Neural cell (in vitro differentiated cells): ENCODE data around the gene ESR2. TPM values are rescaled to one million over a fixed set of nuclear protein-coding genes. Genes with fewer than 3 reads are reported as not detected.

Experiments
- H2AFZ ChIP-seq: fragments of 200-600, 300-800 bp; sonication (generic), shearing (Covaris generic); 2 replicates; pipeline ENCODE4 v1.6.0; 2014; ENCODE audit warnings: low read depth, mild to moderate bottlenecking, antibody characterized with exemption, low read length, moderate library complexity
- H3F3A ChIP-seq: fragments of 200-600 bp; shearing (Covaris generic); 2 replicates; pipeline ENCODE4 v1.6.1; 2016; ENCODE audit warnings: mild to moderate bottlenecking, moderate library complexity, mixed read lengths, antibody characterized with exemption, low read length; ENCODE audit not compliant: insufficient read depth, poor library complexity, severe bottlenecking
- H3K27ac ChIP-seq: fragments of 200-600, 300-800 bp; sonication (generic), shearing (Covaris generic); 2 replicates; pipeline ENCODE4 v1.5.1; 2014; ENCODE audit warnings: mild to moderate bottlenecking, low read length, moderate library complexity
- H3K27me3 ChIP-seq: fragments of 300-800, 200-600 bp; sonication (generic), shearing (Covaris generic); 2 replicates; pipeline ENCODE4 v1.6.0; 2014; ENCODE audit warnings: mild to moderate bottlenecking, low read depth, low read length, moderate library complexity; ENCODE audit not compliant: insufficient read depth
- H3K36me3 ChIP-seq: fragments of 300-800, 200-600 bp; sonication (generic), shearing (Covaris generic); 2 replicates; pipeline ENCODE4 v1.5.1; 2014; ENCODE audit warnings: mild to moderate bottlenecking, antibody characterized with exemption, low read length, moderate library complexity; ENCODE audit not compliant: insufficient read depth
- H3K4me2 ChIP-seq: fragments of 300-800, 200-600 bp; sonication (generic), shearing (Covaris generic); 2 replicates; pipeline ENCODE4 v1.6.0; 2014; ENCODE audit warnings: mild to moderate bottlenecking, low read length
- H3K4me3 ChIP-seq: fragments of 300-800, 200-600 bp; sonication (generic), shearing (Covaris generic); 2 replicates; pipeline ENCODE4 v1.5.1; 2014; ENCODE audit warnings: mild to moderate bottlenecking, low read length, moderate library complexity
- H3K79me2 ChIP-seq: fragments of 200-600 bp; shearing (Covaris generic); replicated peaks from 2 replicates; pipeline ENCODE4 v1.6.0; 2014; ENCODE audit warnings: mild to moderate bottlenecking, low read length, moderate library complexity; ENCODE audit not compliant: insufficient read depth
- H3K9ac ChIP-seq: fragments of 300-800, 200-600 bp; sonication (generic), shearing (Covaris generic); 2 replicates; pipeline ENCODE4 v1.6.1; 2016; ENCODE audit warnings: mild to moderate bottlenecking, low read length, mixed read lengths
- H3K9me2 ChIP-seq: fragments of 200-600 bp; shearing (Covaris generic); 2 replicates; pipeline ENCODE4 v1.6.1; 2016; ENCODE audit warnings: mild to moderate bottlenecking, low read length, mixed read lengths; ENCODE audit not compliant: insufficient read depth
- H3K9me3 ChIP-seq: fragments of 200-600, 300-800 bp; sonication (generic), shearing (Covaris generic); 2 replicates; pipeline ENCODE4 v1.6.1; 2016; ENCODE audit warnings: mild to moderate bottlenecking, mixed run types, low read length, moderate library complexity, mixed read lengths
- H4K20me1 ChIP-seq: fragments of 200-600 bp; shearing (Covaris generic); 2 replicates; pipeline ENCODE4 v1.6.1; 2016; ENCODE audit warnings: mild to moderate bottlenecking, mixed run types; ENCODE audit not compliant: insufficient read depth
- EP300 ChIP-seq: fragments of 450-650 bp; conservative IDR thresholded peaks from 2 replicates; pipeline ENCODE4 v1.6.1; 2014; ENCODE audit warnings: antibody characterized with exemption, mild to moderate bottlenecking, moderate library complexity; ENCODE audit not compliant: poor library complexity, severe bottlenecking
- EZH2 ChIP-seq: fragments of 200-600, 300-800 bp; shearing (Covaris generic), sonication (generic); IDR thresholded peaks from 2 replicates; pipeline ENCODE4 v1.6.1; 2014; ENCODE audit warnings: antibody characterized with exemption, low read length, borderline replicate concordance, mild to moderate bottlenecking; ENCODE audit not compliant: insufficient read depth, poor library complexity, severe bottlenecking
- POLR2AphosphoS5 ChIP-seq: IDR thresholded peaks from 2 replicates; pipeline ENCODE4 v1.6.1; 2012
- RAD21 ChIP-seq: fragments of 450-650 bp; conservative IDR thresholded peaks from 2 replicates; pipeline ENCODE4 v1.6.1; 2014; ENCODE audit warnings: antibody characterized with exemption, mild to moderate bottlenecking, moderate library complexity
- SMC3 ChIP-seq: fragments of 450-650 bp; conservative IDR thresholded peaks from 2 replicates; pipeline ENCODE4 v1.6.1; 2014; ENCODE audit warnings: antibody characterized with exemption, mild to moderate bottlenecking, moderate library complexity; ENCODE audit not compliant: poor library complexity
- TAF1 ChIP-seq: IDR thresholded peaks from 2 replicates; pipeline ENCODE4 v1.6.1; 2012; ENCODE audit warnings: low read depth
- polyA plus RNA-seq: library from polyadenylated mRNA; depleted of rRNA; stranded (reverse); fragments of >200 nt; gene quantifications from 2 replicates; pipeline ENCODE4 v1.2.3, GENCODE V29; 2014
- TF ChIP-seq, protein P1 (sequence below): IDR thresholded peaks from 2 replicates; pipeline ENCODE4 v1.6.1; 2012; ENCODE audit warnings: borderline replicate concordance
- TF ChIP-seq, protein P2 (sequence below): fragments of 450-650 bp; IDR thresholded peaks from 2 replicates; pipeline ENCODE4 v1.5.1; 2014; ENCODE audit warnings: antibody characterized with exemption, mild to moderate bottlenecking, moderate library complexity; ENCODE audit not compliant: poor library complexity, severe bottlenecking

ESR2 gene
- polyA plus RNA-seq, 1 donor from 2014 or later, result 0.35 TPM

DNA sequence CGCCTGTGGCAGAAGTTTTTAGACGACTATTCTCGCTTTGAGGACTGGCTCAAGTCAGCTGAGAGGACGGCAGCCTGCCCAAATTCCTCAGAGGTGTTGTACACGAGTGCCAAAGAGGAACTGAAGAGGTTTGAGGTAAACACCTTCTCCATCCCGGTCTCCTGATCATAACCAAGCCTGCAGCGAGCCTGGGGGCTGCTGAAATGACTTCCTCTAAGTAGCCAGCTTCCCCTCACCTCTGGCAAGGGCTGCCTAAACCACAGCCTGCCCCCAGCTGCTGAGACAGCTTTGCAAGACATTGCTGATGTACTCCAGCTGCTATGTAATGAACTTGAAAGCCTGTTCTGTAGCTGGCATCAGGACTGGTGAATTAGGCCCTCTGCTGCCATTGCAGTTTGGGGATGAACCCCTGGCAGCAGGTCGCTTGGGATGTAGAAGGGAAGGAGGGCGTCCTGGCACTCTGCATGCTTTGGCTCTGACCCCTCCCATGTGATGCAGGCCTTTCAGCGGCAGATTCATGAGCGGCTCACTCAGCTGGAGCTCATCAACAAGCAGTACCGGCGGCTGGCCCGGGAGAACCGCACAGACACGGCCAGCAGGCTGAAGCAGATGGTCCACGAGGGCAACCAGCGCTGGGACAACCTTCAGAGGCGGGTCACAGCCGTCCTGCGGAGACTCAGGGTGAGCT, 84.6 kb downstream of the ESR2 start:
- no peak overlapping the region for H2AFZ ChIP-seq
- H4K20me1 ChIP-seq, result no peaks in the 10 kb centered on the region
- TF ChIP-seq, protein P1, sequence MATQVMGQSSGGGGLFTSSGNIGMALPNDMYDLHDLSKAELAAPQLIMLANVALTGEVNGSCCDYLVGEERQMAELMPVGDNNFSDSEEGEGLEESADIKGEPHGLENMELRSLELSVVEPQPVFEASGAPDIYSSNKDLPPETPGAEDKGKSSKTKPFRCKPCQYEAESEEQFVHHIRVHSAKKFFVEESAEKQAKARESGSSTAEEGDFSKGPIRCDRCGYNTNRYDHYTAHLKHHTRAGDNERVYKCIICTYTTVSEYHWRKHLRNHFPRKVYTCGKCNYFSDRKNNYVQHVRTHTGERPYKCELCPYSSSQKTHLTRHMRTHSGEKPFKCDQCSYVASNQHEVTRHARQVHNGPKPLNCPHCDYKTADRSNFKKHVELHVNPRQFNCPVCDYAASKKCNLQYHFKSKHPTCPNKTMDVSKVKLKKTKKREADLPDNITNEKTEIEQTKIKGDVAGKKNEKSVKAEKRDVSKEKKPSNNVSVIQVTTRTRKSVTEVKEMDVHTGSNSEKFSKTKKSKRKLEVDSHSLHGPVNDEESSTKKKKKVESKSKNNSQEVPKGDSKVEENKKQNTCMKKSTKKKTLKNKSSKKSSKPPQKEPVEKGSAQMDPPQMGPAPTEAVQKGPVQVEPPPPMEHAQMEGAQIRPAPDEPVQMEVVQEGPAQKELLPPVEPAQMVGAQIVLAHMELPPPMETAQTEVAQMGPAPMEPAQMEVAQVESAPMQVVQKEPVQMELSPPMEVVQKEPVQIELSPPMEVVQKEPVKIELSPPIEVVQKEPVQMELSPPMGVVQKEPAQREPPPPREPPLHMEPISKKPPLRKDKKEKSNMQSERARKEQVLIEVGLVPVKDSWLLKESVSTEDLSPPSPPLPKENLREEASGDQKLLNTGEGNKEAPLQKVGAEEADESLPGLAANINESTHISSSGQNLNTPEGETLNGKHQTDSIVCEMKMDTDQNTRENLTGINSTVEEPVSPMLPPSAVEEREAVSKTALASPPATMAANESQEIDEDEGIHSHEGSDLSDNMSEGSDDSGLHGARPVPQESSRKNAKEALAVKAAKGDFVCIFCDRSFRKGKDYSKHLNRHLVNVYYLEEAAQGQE, result no peak
- TF ChIP-seq, protein P2, sequence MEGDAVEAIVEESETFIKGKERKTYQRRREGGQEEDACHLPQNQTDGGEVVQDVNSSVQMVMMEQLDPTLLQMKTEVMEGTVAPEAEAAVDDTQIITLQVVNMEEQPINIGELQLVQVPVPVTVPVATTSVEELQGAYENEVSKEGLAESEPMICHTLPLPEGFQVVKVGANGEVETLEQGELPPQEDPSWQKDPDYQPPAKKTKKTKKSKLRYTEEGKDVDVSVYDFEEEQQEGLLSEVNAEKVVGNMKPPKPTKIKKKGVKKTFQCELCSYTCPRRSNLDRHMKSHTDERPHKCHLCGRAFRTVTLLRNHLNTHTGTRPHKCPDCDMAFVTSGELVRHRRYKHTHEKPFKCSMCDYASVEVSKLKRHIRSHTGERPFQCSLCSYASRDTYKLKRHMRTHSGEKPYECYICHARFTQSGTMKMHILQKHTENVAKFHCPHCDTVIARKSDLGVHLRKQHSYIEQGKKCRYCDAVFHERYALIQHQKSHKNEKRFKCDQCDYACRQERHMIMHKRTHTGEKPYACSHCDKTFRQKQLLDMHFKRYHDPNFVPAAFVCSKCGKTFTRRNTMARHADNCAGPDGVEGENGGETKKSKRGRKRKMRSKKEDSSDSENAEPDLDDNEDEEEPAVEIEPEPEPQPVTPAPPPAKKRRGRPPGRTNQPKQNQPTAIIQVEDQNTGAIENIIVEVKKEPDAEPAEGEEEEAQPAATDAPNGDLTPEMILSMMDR, result no peak
- no peak for TF ChIP-seq POLR2AphosphoS5
- no peak for TF ChIP-seq EZH2
- no peak for TF ChIP-seq SMC3
- H3K9me3 ChIP-seq, result no peaks in the 10 kb centered on the region
- H3F3A ChIP-seq, result no peaks in the 10 kb centered on the region
- H3K9ac ChIP-seq, result no peak overlapping the region
- no peaks in the 10 kb centered on the region for H3K27me3 ChIP-seq
- H3K36me3 ChIP-seq, result peaks cover 5% of the 10 kb centered on the region
- no peak overlapping the region for H3K4me3 ChIP-seq
- no peak overlapping the region for H3K4me2 ChIP-seq
- no peak overlapping the region for H3K27ac ChIP-seq
- H3K9me2 ChIP-seq, result no peaks in the 10 kb centered on the region
- no peaks in the 10 kb centered on the region for H3K79me2 ChIP-seq

DNA sequence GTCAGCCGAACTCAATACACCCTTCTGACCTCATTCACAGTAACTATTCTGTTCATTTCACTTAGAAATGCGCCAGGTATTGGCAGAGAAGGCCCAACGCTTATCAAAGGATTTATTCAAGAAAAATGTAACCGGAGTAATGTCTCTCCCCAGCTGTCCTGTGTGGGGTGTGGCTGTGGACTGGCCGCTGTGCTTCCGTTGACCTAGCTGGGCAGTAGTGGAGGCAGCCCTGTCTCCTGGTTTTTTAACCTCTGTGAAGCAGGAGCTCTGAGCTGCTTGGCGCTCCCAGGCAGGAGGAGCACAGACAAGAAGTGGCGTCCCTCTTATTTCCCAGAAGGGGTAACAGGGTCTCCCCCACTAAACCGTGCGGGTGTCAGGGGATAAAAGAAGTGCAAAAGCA, 85.2 kb downstream of the ESR2 start:
- no peak for TF ChIP-seq EZH2
- TF ChIP-seq, protein P2, result no peak
- no peak for TF ChIP-seq EP300
- no peak for TF ChIP-seq TAF1
- TF ChIP-seq RAD21, result no peak
- TF ChIP-seq POLR2AphosphoS5, result no peak
- H3K27me3 ChIP-seq, result no peaks in the 10 kb centered on the region
- no peak overlapping the region for H3K9ac ChIP-seq
- H3K4me3 ChIP-seq, result no peak overlapping the region
- no peak overlapping the region for H3K4me2 ChIP-seq
- H4K20me1 ChIP-seq, result no peaks in the 10 kb centered on the region
- H3K36me3 ChIP-seq, result peaks cover 5% of the 10 kb centered on the region
- H2AFZ ChIP-seq, result no peak overlapping the region
- H3K27ac ChIP-seq, result no peak overlapping the region
- no peaks in the 10 kb centered on the region for H3K79me2 ChIP-seq
- no peaks in the 10 kb centered on the region for H3F3A ChIP-seq
- no peaks in the 10 kb centered on the region for H3K9me3 ChIP-seq
- no peaks in the 10 kb centered on the region for H3K9me2 ChIP-seq
